Psoas muscle (tissue), 8 donors: ENCODE results near the gene PGBD5. TPM values are rescaled to one million over a fixed set of nuclear protein-coding genes. Genes with fewer than 3 reads are reported as not detected.

Experiments
- ATAC-seq, 4 donors: fragments of 200-7000 bp; cut with Tn5 transposase; one replicate each; pipeline ENCODE4 v1.9.1; 2020; ENCODE audit warnings: moderate library complexity in 3 of 4, mild to moderate bottlenecking in 2 of 4
- DNase-seq, 2 donors: peaks; one replicate each; pipeline ENCODE4 v3.0.0-alpha.2; 2020
- H3K27ac ChIP-seq: fragments of 200-600 bp; one replicate; pipeline ENCODE4 v1.8.0; 2022
- H3K27me3 ChIP-seq, 3 donors: fragments of 200-600 bp in 1 of 3; one replicate each; pipeline versions ENCODE4 v1.6.1 to v1.8.0; 2013 to 2022; ENCODE audit warnings: low read length in 2 of 3, mild to moderate bottlenecking in 2 of 3, moderate library complexity in 1 of 3; ENCODE audit not compliant: insufficient read depth in 3 of 3
- H3K36me3 ChIP-seq, 2 donors: fragments of 200-600 bp in 1 of 2; one replicate each; pipeline versions ENCODE4 v1.6.1 to v1.8.0; 2013 to 2022; ENCODE audit warnings: low read depth in 1 of 2, mild to moderate bottlenecking in 1 of 2, moderate library complexity in 1 of 2; ENCODE audit not compliant: insufficient read depth in 1 of 2
- H3K4me1 ChIP-seq: fragments of 200-600 bp; one replicate; pipeline ENCODE4 v1.8.0; 2022
- H3K4me3 ChIP-seq: fragments of 200-600 bp; one replicate; pipeline ENCODE4 v1.8.0; 2022; ENCODE audit warnings: mild to moderate bottlenecking
- H3K9me3 ChIP-seq: fragments of 200-600 bp; one replicate; pipeline ENCODE4 v1.8.0; 2022
- WGBS, 3 donors: extraction: QIAGEN DNeasy Blood & Tissue Kit; methylation state at CpG; one replicate each; pipeline versions ENCODE4 v1.1.6 to v1.1.7; 2013; 5-methylcytosine and 5-hydroxymethylcytosine counted together
- intact Hi-C, 2 donors: fragments of 100-400 bp; cut with DNase I; formaldehyde crosslinking; loops; one replicate each; pipeline versions ENCODE4 v1.11.0 to v1.14.2; 2022
- polyA plus RNA-seq, 3 donors: library from polyadenylated mRNA; stranded (reverse); fragments of 200-250 nt; gene quantifications; one replicate each; pipeline ENCODE4 v1.2.3, GENCODE V29; 2013
- total RNA-seq, 4 donors: library from RNA; stranded (reverse); fragmentation: NEBNext Ultra II Directional in 2 of 4; extraction: Animal tissue kit (Norgen Biotek cat#: 25700) in 2 of 4; gene quantifications; one replicate each; pipeline versions ENCODE4 v1.2.1 to v1.2.4, GENCODE V29; 2021 to 2023
- TF ChIP-seq, protein P1 (sequence below): fragments of 200-600 bp; IDR thresholded peaks from one replicate; pipeline ENCODE4 v1.8.0; 2022; ENCODE audit warnings: antibody characterized with exemption
- donor health status: healthy with polysubstance abuse.
- donor health status: DM: no; HTN: no; CAD: no; lungs with moderate emphysema.
- donor health status: Bipolar disorder and iron deficiency.
- donor health status: healthy.
- donor health status: DM: yes; HTN: yes; CAD: no.
- donor health status: DM: no; HTN: no; CAD: no.
- donor health status: DM: no; HTN: no; CAD: no.
- donor health status: DM: yes; HTN: yes; CAD: no.

PGBD5 gene
- total and polyA plus RNA-seq, 7 donors, result 2.1 to 9.8 (median 4.5) TPM

DNA sequence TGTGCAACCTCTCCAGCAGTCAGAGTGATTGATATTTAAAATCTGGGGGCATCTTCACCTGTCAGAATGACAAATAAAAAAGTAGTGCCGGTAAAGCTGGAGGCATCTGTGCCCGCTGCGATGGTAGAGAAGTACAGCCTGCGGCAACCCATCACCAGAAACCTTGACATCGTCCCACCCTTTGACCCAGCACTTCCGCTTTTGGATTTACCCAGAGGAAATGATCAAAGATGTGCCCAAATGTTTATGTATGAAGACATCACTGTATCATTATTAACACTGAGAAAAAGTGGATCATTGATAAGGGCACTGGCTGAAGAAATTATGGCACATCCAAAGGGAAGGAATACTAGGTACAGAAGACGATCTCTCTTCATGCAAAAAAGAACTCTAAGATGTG lies 96.0 kb downstream of the PGBD5 start:
- Histone ChIP-seq H3K9me3 (no peaks in the 10 kb centered on the region), H3K27ac (no peak overlapping the region), H3K36me3 (no peaks in the 10 kb centered on the region), H3K27me3 (no peaks in the 10 kb centered on the region), H3K4me3 (no peak overlapping the region), H3K4me1 (peaks cover 11% of the 10 kb centered on the region)
- WGBS, 3 donors, result 94 to 96% (median 95%) methylated on average over 7 of the region's 7 CpGs
- intact Hi-C loops, result no loop called here
- TF ChIP-seq, protein P1, sequence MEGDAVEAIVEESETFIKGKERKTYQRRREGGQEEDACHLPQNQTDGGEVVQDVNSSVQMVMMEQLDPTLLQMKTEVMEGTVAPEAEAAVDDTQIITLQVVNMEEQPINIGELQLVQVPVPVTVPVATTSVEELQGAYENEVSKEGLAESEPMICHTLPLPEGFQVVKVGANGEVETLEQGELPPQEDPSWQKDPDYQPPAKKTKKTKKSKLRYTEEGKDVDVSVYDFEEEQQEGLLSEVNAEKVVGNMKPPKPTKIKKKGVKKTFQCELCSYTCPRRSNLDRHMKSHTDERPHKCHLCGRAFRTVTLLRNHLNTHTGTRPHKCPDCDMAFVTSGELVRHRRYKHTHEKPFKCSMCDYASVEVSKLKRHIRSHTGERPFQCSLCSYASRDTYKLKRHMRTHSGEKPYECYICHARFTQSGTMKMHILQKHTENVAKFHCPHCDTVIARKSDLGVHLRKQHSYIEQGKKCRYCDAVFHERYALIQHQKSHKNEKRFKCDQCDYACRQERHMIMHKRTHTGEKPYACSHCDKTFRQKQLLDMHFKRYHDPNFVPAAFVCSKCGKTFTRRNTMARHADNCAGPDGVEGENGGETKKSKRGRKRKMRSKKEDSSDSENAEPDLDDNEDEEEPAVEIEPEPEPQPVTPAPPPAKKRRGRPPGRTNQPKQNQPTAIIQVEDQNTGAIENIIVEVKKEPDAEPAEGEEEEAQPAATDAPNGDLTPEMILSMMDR, result no peak
- ATAC-seq (no peak), DNase-seq (no peak)

DNA sequence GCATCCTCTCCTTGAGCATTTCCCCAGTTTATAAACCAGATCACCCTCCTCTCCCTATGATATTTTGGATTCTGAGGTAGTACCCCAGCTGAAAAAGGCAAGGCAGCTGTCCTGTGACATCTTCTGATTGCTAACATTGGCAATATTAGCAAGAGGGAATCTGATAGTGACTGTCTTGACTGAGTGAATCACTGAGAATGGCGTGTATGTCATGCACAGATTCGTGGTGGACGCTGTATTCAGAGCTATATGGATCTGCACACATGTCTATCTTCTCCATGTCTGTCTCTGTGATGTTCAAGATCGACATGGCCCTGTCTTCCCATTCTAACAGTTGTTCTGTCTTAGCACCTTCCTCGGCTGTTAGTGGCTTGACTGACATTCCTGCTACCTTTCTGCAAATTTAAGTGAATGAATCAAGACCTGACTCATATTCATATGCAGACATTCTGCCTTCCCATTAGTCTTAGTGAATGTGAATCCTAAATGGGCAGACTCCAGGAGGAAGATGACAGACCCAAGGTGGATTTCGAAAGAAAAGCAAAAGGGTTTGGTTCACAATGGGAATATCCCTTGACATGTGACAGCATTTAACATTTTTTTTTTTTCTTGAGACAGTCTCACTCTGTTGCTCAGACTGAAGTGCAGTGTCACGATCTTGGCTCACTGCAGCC lies 97.7 kb downstream of the PGBD5 start:
- H3K27ac ChIP-seq, result no peak overlapping the region
- intact Hi-C loops, result no loop called here
- DNase-seq (no peak), ATAC-seq (peak in 3 of 4 donors; percentile 23 to 56 (median 35))
- no peaks in the 10 kb centered on the region for H3K36me3 ChIP-seq
- TF ChIP-seq, protein P1, result no peak
- H3K4me1 ChIP-seq, result no peaks in the 10 kb centered on the region
- WGBS, 3 donors, result 76 to 89% (median 84%) methylated on average over 7 of the region's 7 CpGs
- no peaks in the 10 kb centered on the region for H3K27me3 ChIP-seq
- no peaks in the 10 kb centered on the region for H3K9me3 ChIP-seq
- H3K4me3 ChIP-seq, result no peak overlapping the region

DNA sequence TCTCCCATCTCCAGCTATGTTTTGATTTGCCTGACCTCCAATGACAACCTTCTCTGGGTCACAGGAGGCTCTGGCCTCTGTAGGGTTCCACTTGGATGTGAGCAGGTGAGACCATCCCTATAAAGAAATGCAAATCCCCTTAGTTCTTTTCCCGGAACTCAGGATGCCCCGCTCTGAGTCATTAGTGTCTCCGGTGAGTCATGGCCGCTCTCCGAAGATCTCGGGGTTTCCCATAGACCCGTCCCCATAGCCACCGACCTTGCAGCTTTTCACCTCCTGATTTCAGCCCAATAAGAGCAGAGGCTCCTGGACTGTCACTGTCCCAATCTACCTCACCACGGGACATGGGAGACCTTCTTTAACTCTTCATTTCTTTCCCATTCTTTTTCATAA lies 98.2 kb downstream of the PGBD5 start:
- Histone ChIP-seq H3K27ac (no peak overlapping the region), H3K4me1 (no peaks in the 10 kb centered on the region), H3K27me3 (no peaks in the 10 kb centered on the region), H3K4me3 (no peak overlapping the region), H3K9me3 (no peaks in the 10 kb centered on the region), H3K36me3 (no peaks in the 10 kb centered on the region)
- TF ChIP-seq, protein P1, result no peak
- ATAC-seq (peak in 3 of 4 donors; percentile 18 to 67 (median 41)), DNase-seq (no peak)
- intact Hi-C loops, result no loop called here
- 81 to 87% (median 84%) methylated on average over 9 of the region's 9 CpGs for WGBS, 3 donors

DNA sequence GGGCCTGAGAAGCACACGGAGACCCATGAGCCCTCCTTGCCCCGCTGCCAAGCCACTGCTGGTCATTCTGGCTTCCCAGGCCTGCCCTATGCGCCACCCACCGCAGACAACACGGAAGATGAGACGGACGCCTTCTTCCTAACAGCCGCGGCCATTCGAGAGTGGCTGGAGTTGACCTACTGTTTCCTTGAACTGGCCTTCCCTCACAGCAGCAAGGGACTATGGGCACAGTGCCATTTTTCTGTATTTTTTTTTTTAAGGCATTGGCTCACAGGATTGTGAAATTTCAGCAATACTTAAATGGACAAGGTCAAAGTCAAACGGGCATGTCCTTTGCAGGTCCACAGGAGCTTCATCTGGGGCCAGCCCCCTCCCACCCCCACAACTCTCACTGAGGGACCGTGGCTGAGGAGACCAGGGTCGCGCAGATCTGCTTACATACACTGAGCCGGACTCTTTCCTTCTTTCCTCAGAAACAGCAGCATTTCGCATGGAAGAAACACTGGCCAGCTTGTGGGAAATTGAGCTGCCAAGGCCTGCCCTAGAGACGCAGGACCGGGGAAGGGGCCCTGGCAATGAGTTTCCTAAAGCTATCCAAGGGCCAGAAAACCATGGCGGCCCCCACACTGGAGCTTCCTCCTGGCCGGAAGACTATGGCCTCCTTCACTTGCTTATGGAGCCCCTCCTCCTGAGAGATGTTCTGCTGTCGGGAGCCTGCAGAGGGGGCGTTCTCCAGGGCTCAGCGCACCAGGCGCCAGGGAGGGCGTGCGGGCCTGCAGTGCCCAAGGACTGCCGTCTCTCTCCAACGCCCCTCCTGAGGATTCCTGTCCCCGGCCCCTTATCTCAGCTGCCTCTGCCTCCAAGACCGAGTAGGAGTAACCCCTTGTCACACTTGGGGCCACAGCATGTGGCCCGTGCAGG lies 98.9 kb downstream of the PGBD5 start:
- peaks cover 6% of the 10 kb centered on the region for H3K4me1 ChIP-seq
- ATAC-seq, result peak in 2 of 4 donors; percentile 28 to 38
- no peak overlapping the region for H3K27ac ChIP-seq
- intact Hi-C loops, result no loop called here
- TF ChIP-seq, protein P1, result no peak
- H3K27me3 ChIP-seq, result no peaks in the 10 kb centered on the region
- H3K9me3 ChIP-seq, result no peaks in the 10 kb centered on the region
- H3K36me3 ChIP-seq, result no peaks in the 10 kb centered on the region
- H3K4me3 ChIP-seq, result no peak overlapping the region
- no peak for DNase-seq
- 67 to 80% (median 70%) methylated on average over 31 of the region's 31 CpGs for WGBS, 3 donors
